DMS153 treated with DMSO at 0.1 percent for 48 hours (cell line): ENCODE results near the gene HEPACAM.
A peak's percentile ranks its signal among the peaks of the same experiment; 100 is the strongest.

Experiments
- DNase-seq: peaks from one replicate; lab custom pipeline; 2025; ENCODE audit not compliant: unreplicated experiment; lab: John Stamatoyannopoulos, UW

The HEPACAM gene

DNA sequence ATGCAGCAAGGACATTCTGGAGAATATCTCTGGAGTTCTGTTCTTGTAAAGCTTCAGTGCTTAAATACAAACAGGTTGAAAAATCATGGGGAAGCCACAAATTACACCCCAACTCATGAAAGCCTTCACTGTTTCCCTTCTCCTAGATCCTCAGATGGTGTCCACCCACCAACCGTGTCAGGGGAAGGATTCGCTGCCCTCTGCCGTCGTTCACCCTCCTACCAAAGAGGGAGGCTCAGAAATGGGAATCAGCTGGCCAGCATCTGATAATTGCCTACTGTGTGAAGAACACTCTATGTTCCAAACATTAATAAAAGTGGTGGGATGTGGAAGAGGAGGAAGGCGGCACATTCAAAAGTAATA, 7.4 kb upstream of the HEPACAM start:
- no peak for DNase-seq

DNA sequence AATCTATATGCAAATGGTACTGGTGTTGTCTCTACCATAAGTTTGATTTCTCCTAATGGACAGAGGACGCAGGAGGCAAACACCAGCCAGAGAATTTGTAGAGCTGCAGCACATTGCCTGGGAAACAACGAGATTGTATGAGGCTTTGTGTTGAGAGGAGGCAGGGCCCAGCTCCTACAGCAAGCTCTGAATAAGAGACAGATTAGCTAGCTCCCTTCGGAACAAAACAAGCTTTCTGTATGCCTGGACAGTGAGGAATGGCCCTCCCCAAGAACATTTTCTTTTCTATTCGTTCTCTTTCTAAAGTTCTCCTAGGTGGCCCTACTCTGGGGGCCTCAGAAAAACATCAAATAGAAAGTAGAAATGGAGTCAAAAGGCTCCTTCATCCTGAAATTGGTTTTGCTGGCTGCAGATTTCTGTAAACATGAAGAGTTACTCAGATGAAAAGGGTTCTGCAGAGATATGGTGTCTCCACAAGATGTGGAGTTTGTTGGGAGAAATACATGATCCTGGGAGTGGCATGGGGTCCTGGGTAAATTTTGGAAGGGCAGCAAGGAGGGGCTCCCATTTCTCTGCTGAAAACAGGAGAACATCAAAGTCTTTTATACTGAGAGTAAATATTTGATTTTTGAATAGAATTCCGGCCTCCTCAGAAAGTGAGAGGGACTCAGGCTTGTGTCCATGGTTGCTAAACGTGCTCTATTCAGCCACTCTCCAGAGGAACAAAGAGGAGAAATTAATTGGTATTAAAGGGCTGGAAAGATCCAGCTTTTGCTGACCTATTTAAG, 6.8 kb upstream of the HEPACAM start:
- DNase-seq, result no peak

DNA sequence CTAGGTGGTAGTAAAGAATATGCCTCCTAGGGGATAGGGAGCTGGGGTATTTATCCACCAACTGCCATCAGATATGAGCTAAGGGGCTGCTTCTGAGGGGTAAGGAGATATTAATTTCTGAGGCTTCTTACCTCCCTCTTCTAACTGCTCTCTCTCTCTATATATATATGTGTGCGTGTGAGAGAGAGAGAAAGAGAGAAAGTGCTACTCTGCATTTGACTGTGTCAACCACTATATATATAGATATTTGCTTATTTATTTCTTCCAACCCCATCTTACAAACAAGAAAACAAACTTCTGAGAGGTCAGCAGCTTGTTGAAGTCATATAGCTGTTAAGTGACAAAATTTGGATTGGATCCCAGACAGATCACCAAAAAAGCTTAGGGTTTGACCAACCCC, 5.9 kb upstream of the HEPACAM start:
- no peak for DNase-seq

DNA sequence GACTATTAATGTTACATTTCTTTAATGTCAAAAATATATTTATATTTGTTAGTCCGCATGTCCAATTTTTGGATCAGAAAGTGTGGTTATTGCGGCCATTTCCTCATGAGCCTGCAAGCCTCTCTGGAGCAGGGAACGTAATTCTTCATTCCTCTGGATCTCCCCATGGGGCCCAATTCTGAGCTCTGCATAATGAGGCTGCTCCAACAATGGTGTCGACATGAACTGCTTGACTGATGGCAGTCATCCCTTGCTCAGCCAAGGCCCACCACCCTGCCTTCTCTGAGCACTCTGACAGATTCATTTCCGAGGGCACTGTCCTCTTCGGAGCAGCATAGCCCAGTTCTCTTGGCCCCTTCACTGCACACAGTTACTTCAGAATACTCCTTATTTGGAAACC, 3.1 kb upstream of the HEPACAM start:
- DNase-seq, result no peak

DNA sequence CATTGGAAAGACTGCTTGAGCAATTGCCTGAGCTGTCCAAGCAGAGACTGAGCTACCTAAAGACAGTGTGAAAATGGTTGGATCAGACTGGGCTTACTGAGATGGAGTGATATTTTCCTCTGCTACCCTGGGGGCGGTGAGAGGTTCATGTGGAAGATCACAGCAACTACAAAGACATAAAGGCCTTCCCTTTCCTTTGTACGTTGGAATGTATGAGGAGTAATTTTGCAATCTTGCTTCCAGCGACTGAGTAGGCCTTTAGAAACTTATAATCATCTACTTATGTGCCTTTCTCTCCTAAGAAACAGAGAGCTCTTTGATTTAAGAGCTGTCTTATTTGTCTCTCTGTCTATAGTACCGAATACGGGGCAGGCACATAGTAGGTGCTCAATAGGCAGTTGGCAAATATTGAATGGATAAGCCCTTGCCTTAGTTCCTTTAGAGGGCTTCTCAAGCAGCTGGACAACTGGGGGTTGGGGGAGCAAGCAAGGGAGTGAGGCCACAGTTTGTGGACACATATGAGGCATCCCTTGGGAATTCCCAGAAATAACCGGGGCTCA, 2.4 kb upstream of the HEPACAM start:
- DNase-seq, result no peak

DNA sequence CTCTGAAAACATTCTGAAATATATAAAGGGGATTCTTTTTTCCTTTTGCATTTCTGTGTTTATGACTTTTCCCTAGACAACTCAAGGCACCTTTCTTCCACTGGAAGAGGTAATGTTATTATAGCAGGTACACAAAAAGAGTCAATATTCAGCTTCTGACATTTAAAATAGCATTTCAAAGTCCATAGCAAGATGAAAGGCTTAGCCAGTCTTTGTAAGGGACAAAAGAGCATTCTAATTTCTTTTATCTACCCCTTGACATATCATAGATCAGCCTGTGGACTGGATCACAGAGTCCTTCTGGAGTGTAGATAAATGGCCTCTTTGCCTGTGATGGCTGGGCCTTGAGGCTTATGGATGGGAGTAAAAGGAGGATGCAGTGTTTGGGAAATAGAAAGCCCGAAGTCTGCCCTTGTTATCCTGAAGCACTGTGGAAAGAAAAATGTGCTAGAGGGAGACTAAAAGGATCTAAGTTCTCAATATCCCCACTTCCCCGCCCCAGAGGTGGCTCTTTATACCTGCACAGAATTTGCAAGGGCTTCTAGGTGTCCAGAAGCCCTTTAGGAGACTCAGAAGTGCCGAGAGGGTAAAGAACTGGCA, 1.6 kb upstream of the HEPACAM start:
- no peak for DNase-seq

DNA sequence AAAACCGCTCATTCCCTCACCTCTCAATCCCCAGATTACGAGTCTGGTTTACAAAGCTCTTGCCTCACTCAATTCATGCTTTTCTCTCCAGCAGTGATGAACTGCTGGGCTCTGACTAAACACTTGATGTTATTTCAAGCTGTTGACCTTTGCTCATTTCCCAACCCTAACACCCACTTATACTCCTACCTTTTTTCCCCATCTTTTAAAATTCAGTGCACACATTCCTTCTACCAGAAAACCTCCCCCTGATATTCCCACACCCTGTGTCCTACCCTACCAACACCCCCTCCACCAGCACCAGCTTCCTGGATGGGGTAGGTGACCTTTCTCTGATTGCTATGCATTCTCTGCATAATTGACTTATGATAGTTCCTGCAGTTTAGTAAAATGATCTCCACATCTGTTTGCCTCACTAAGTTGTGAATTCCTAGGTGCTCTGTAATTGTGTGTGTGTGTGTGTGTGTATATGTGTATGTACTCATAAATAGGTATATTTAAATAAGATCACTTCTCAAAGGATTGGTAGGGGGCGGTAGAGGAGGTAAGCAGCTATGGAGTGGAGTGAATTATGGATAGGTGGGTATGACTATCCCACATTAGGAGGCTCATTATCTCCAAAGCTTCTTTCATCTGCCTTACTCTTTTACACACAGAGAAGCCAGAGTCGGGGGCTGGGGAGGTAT, 842 bp downstream of the HEPACAM start:
- DNase-seq, result no peak

DNA sequence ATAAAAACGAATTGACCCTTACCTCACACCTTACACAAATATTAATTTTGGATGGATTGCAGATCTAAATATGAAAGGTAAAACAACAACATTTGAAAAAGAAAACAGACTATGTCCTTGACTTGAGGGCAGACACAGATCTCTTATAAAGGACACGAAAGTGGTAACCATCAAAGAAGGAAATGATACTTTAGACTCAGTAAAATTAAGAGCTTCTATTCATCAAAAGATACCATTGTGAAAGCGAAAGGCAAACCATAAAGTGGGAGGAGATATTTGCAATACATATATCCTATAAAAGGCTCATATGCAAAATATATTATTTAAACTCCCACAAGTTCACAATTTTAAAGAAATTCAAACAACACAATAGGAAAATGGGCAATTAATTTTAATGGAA, 5.0 kb downstream of the HEPACAM start:
- DNase-seq, result no peak

DNA sequence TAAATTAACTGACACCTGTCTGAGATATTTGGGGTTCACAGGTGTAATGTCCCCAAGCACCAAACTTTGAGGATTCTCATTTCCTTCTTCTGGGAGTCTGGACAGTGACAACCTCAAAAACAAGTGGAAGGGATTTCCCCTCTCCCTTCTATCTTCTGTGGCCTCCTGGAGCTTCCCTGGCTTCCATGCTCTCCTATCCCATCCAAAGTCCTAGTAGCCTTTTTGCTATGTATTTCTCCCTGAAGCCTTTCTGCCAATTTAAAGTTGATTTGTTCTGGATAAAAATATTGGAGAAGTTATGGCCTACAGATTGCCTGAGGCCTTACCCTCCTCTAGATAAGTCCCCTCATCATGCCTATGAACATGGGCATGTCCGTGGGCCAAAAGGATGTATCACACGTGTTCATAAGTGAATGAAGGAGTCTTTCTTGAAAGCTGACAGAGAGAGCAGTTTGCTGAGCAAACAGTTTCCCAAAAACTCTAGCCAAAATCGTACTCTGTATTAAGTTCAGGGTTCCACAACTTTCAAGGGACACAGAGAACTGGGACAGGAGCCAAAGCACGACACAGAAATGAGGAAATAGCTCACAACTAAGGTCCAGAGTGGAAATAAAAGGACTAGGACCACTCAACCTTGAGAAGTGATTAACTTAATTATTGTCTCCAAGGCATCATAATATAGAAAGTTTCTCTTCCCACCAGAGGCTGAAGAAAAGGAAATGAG, 6.7 kb downstream of the HEPACAM start:
- DNase-seq, result no peak

DNA sequence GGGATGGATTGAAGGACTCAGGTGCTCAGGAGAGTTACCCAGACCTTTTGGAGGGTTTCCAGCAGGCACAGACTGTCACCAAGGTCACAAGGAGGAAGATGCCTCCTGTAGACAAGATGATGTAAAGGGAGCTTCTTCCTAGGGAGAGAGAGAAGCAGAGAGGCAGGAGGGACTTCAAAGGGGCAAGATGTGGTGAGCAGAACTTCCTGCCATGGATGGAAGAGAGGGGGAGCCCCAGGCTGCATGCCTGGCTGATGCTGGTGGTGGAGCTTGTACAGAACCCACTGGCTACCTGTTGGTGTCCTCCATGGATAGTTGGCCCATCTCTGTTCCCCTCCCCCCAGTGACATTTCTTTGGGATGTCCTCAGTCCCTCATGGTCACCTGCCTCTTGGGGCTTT, 12.6 kb downstream of the HEPACAM start:
- no peak for DNase-seq

DNA sequence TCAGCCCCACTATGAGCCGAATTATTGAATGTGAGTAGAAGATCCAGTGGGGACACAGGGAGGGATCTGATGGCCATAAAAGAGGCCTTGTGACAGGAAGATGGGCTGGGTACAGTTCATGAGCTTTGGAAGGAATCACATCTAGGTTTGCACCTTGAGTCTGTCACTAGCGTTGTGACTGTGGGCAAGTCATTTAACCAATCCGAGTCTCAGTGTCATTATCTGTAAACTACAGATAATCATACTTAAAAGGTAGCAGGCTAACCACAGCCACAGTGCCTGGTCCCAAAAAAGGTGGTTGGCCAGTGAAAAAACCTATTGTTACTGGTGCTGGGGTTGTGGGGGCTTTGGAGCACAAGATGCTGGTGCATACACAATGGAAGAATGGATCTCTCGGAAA, 13.0 kb downstream of the HEPACAM start:
- no peak for DNase-seq

DNA sequence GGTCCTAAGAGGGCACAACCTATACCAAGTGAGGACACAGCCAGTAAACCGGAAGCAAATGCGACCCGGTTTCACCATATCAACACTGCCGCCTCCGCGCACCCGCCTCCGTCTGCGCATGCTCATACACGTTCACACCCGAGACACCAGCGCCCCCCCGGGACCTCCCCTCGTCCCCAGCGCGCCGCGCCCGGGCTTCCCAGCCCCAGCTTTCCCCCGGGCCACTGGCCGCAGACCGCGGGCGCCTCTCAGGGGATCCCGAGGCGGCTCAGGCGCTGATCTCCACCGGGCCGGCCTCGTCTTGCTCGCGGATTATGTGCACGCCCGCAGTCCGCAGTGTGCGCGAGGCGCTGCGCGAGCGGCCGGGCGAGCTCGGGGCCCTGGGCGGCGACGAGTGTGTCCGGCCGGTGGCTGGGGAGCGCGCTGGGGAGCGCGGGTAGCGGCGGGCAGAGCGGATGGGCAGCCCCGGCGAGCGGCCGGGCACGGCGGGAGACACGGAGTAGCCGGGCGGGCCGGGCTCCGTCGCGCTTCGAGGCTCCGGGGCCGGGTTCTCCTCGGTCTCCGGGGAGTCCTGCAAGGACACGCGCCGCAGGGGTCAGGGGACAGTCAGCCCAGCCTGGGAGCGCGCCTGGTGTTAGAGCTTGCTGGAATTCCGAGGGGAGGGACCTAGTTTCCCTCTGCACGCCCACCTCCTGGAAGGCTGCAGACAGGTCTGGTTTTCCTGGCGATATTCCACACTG, 14.8 kb downstream of the HEPACAM start:
- peak; percentile 33 for DNase-seq

DNA sequence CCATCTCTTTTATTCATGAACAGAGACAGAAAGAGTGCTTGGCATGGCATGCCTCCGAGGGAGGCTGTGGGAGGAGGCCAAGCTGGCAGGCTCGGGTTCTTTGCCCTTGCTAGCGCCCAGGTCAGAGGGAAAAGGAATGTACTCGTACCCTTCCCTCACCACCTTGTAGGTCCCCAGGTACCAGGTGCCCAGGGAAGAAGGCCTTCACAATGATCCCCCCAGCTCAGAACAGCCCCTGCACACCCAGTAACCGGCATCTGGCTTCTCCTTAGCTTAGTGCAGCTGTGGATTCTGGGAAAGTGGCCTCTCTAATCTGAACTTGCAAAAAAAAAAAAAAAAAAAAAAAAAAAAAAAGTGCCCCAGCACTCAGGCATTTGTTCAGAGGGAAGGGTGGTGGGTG, 15.5 kb downstream of the HEPACAM start:
- no peak for DNase-seq

DNA sequence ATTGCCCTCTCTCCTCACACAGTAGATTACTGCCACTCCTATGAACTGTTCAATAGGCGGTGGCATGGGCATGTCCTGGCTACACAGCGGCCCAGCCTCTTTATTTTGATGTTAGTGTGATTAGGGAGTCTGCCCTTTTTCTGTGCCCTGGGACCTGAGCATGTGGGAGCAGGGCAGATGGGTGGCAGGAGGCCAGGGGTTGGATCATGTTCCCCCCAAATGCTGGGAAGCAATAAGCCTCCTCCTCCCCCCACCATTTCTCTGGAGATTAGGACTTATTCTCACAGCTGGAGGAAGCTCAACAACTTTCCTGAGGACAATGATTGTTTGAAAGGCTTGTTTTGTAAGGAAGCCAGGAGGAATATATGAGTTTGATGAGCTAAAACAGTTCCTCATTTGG, 15.9 kb downstream of the HEPACAM start:
- no peak for DNase-seq

DNA sequence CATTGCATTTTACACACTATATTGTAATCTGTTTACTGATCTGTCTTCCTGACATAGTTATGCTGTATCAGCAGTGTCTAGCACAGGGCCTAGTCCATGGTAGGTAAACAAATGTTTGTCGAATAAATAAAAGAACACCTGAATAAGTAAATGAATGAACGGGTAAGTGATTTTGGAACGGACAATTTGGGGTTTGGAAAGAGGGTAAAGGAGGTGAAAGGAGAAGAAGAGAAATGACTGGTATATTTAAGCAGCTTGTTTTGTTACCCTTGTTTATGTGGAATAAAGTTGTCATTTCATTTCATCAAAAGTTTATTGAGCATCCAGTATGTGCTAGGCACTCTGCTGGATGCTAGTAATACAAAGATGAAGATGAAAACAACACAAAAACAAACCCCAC, 16.9 kb downstream of the HEPACAM start, which contains the start of gene HEPN1:
Gene HEPN1 (plus strand): TSS at position 301 of the 400 bp plus-strand sequence.
- no peak for DNase-seq

DNA sequence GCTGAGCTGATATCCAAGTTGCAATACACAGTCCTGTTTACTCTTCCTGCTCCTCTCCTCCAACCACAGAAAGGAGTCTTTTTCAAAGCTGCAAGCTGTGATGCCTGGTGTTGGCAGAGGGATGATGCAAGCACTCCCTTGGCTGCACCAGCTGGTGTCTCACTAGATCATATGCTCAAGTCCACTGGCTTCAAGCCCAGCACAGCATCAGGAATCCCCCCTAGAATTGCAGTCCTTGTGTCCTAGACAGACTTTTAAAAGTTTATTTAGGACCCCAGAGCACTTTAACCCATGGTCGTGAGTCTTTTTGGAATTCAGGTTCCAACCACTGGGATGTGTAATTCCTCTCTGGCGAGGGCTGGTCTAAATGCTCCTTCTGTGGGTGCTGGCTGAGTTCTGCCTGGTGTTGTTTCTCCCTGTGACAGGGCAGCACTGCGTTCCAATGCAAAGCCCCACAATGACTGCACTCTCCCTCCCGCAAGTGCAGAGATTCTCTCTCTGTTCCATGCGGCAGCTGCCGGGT, 18.7 kb downstream of the HEPACAM start:
- DNase-seq, result no peak

DNA sequence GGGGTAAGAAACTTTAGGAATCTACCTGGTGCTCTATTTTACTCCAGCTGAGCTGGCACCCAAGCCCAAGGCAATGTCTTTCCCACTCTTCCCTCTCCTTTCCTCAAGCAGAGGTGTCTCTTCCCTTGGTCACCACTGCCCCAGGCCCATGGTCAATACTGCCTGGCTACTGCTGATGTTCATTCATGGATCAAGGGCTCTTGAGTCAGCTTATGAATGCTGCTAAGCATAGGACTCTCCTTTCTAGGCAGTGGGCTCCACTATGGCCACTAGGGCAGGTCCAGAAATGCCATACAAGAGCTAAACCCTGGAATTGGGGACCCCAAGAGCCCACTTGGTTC, 19.5 kb downstream of the HEPACAM start:
- DNase-seq, result no peak

DNA sequence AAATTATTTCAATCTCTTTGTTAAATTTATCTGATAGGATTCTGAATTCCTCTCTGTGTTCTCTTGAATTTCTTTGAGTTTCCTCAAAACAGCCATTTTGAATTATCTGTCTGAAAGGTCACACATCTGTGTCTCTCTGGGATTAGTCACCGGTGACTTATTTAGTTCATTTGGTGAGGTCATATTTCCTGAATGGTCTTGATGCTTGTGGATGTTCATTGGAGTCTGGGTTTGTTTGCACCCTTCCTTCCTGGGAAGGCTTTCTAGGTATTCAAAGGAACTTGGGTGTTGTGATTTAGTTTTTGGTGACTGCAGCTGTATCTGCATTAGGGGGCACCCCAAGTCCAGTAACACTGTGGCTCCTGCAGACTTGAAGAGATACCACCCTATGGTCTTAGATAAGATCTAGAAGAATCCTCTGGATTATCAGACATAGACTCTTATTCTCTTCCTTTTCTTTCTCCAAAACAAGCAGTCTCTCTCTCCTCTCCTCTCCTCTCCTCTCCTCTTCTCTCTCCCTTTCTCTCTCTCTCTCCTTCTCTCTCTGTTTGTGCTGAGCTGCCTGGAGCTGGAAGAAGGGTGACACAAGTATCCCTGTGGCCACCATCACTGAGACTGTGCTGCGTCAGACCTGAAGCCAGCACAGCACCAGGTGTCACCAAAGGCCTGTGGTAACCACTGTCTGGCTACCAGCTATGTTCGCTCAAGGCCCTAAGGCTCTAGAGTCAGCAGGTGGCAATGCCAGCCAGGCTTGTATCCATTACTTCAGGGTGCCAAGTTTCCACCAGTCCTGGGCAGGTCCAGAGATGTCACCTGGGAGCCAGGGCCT, 20.1 kb downstream of the HEPACAM start:
- DNase-seq, result no peak

DNA sequence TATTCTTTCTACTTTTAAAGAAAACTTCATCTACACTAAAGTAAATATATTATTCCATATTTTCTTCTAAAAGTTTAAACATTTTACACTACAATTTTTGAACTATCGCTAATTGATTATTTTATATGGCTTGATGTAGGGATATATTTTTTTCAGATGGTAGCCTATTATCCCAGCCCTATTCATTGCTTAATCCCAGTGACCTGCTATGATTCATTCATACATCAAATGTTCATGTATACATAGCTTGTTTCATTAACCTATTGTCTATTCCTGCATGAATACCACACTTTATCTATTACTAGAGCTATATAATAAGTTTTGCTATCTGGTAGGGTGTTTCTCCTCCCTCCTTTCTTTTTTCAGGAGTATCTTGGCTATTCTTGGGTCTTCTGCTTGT, 33.2 kb downstream of the HEPACAM start:
- no peak for DNase-seq

DNA sequence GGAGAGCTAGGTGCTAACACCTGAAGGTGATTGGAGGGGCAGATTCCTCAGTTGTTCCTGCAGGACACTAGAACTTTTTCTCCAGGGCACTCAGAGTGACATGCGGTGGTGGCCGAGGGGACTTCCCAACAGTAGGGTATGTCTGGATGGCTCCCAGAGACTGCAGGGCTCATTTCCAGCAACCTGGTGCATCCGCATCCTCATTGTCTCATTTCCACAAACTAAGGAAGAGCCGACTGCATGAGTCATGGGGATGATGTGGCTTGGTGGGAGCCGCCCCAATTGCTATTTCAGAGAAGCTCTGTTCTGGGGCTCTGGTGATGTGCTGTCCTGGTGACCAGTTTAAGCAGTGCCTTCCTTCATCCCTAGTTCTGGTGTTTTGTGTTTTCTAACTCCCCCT, 35.4 kb downstream of the HEPACAM start:
- no peak for DNase-seq
